Right lobe of liver (tissue), 4 donors: ENCODE data around the gene CXorf65.

Experiments used
- POLR2A ChIP-seq: fragments of 450-650 bp; IDR thresholded peaks from one replicate; pipeline ENCODE4 v1.6.1; 2017; ENCODE audit warnings: antibody characterized with exemption, mild to moderate bottlenecking
- TF ChIP-seq, protein P1 (sequence below), 4 donors: fragments of 200-600 bp in 3 of 4; fragments of 450-650 bp in 1 of 4; IDR thresholded peaks; one replicate each; pipeline versions ENCODE4 v1.5.1 to v1.8.0; 2016 to 2022; ENCODE audit warnings: antibody characterized with exemption in 4 of 4, mild to moderate bottlenecking in 2 of 4
- donor health status: DM: no; HTN: no; CAD: no.
- donor health status: DM: no; HTN: no; CAD: no.
- donor health status: DM: no; HTN: yes; CAD: no.

DNA sequence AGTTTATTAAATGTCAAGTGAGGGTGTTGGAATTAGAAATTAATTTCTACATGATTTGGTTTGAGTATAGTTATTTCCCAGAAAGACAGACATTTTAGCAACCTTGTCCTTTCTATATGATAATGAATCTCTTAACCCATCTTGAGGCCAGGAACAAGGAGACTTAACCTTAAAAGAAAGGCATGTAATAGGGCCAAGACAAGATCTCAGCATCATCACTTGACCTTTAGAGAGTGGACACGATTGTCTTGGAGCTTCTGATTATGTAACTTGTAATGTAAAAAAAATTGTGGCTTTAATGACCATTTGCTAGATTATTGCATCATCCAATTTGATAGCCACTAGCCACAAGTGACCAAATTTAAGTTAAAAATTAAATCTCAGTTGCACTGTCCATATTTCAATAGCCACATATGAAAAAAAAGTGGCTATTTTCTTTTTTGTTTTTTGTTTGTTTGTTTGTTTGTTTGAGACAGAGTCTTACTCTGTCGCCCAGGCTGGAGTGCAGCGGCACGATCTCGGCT is 24.4 kb downstream of the CXorf65 start:
- TF ChIP-seq, protein P1, sequence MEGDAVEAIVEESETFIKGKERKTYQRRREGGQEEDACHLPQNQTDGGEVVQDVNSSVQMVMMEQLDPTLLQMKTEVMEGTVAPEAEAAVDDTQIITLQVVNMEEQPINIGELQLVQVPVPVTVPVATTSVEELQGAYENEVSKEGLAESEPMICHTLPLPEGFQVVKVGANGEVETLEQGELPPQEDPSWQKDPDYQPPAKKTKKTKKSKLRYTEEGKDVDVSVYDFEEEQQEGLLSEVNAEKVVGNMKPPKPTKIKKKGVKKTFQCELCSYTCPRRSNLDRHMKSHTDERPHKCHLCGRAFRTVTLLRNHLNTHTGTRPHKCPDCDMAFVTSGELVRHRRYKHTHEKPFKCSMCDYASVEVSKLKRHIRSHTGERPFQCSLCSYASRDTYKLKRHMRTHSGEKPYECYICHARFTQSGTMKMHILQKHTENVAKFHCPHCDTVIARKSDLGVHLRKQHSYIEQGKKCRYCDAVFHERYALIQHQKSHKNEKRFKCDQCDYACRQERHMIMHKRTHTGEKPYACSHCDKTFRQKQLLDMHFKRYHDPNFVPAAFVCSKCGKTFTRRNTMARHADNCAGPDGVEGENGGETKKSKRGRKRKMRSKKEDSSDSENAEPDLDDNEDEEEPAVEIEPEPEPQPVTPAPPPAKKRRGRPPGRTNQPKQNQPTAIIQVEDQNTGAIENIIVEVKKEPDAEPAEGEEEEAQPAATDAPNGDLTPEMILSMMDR (IDR thresholded peaks at IDR 0.05) = no peak
- no peak for TF ChIP-seq POLR2A
